HG02763 (cell line): Measurements from ENCODE around the gene PALM3.
"Not testable (repeated sequence)": the region's sequence is repeated elsewhere in the genome, so short reads cannot be mapped to it uniquely, and the experiment has no call there.

Source experiments
- ATAC-seq: cut with Tn5 transposase; IDR thresholded peaks from one replicate; pipeline ENCODE4 v1.9.1; 2021; ENCODE audit warnings: mild to moderate bottlenecking, moderate library complexity; ENCODE audit not compliant: unreplicated experiment

Gene PALM3

GRCh38 chr19:14061081-14061749, 661 bp downstream of the PALM3 start:
- ATAC-seq, result no peak

- ATAC-seq, result no peak
Observed at GRCh38 chr19:14059652-14060155, 2.2 kb downstream of the PALM3 start.

GRCh38 chr19:14059093-14059480, 2.8 kb downstream of the PALM3 start:
- ATAC-seq, result no peak

GRCh38 chr19:14058182-14059092, 3.4 kb downstream of the PALM3 start:
- no peak for ATAC-seq

- no peak for ATAC-seq
Observed at GRCh38 chr19:14056741-14057356, 5.0 kb downstream of the PALM3 start.

- ATAC-seq, result no peak
Observed at GRCh38 chr19:14056069-14056666, 5.7 kb downstream of the PALM3 start.

GRCh38 chr19:14055396-14055795, 6.5 kb downstream of the PALM3 start:
- no peak for ATAC-seq

- ATAC-seq, result no peak
Observed at GRCh38 chr19:14054721-14055120, 7.2 kb downstream of the PALM3 start.

- no peak for ATAC-seq
Observed at GRCh38 chr19:14054099-14054498, 7.8 kb downstream of the PALM3 start.

GRCh38 chr19:14053500-14053899, 8.4 kb downstream of the PALM3 start:
- ATAC-seq, result no peak

- no peak for ATAC-seq
Observed at GRCh38 chr19:14053032-14053431, 8.8 kb downstream of the PALM3 start.

GRCh38 chr19:14052470-14052869, 9.4 kb downstream of the PALM3 start:
- ATAC-seq, result no peak

GRCh38 chr19:14051980-14052379, 9.9 kb downstream of the PALM3 start:
- no peak for ATAC-seq

- not testable (repeated sequence) for ATAC-seq
Observed at GRCh38 chr19:14050961-14051360, 10.9 kb downstream of the PALM3 start.

GRCh38 chr19:14050512-14050911, 11.4 kb downstream of the PALM3 start:
- no peak for ATAC-seq

GRCh38 chr19:14048443-14049153, 13.3 kb downstream of the PALM3 start:
- no peak for ATAC-seq

GRCh38 chr19:14047866-14048265, 14.0 kb downstream of the PALM3 start:
- ATAC-seq, result not testable (repeated sequence)

- not testable (repeated sequence) for ATAC-seq
Observed at GRCh38 chr19:14042659-14043608, 18.9 kb downstream of the PALM3 start.

GRCh38 chr19:14039181-14039580, 22.7 kb downstream of the PALM3 start:
- no peak for ATAC-seq
